GM12872 (cell line): ENCODE data around the gene TOP3A.
A peak's percentile ranks its signal among the peaks of the same experiment; 100 is the strongest.

Source experiments
- CTCF ChIP-seq: IDR thresholded peaks from 3 replicates; pipeline ENCODE4 v1.5.1; 2011; ENCODE audit warnings: low read depth, mild to moderate bottlenecking, low read length, moderate library complexity; ENCODE audit not compliant: insufficient read depth

Gene TOP3A

GRCh38 chr17:18321309-18321708 is 6.5 kb upstream of the TOP3A start:
- TF ChIP-seq CTCF, result 0 out of 3 replicates have a peak, but pooled peaks have one; percentile 8

- TF ChIP-seq CTCF, result no peak
Measured at GRCh38 chr17:18320301-18320700, 5.5 kb upstream of the TOP3A start.

- peak; percentile 27; the same call in 2 of the 3 replicates for TF ChIP-seq CTCF
Measured at GRCh38 chr17:18319604-18320256, 4.9 kb upstream of the TOP3A start.

GRCh38 chr17:18318771-18319450 is 4.1 kb upstream of the TOP3A start:
- no peak for TF ChIP-seq CTCF

- TF ChIP-seq CTCF, result no peak
Measured at GRCh38 chr17:18318117-18318516, 3.3 kb upstream of the TOP3A start.

GRCh38 chr17:18315961-18316360 is 1.2 kb upstream of the TOP3A start:
- TF ChIP-seq CTCF, result no peak

GRCh38 chr17:18315562-18315922 is 748 bp upstream of the TOP3A start:
- TF ChIP-seq CTCF, result no peak
